DMS153 treated with DMSO at 0.1 percent for 48 hours (cell line): ENCODE data around the gene OS9.

Experiments used
- DNase-seq: peaks from one replicate; lab custom pipeline; 2025; ENCODE audit not compliant: unreplicated experiment; lab: John Stamatoyannopoulos, UW

Gene OS9

GRCh38 chr12:57764662-57765002, 70.7 kb downstream of the OS9 start:
- DNase-seq, result no peak

DNA sequence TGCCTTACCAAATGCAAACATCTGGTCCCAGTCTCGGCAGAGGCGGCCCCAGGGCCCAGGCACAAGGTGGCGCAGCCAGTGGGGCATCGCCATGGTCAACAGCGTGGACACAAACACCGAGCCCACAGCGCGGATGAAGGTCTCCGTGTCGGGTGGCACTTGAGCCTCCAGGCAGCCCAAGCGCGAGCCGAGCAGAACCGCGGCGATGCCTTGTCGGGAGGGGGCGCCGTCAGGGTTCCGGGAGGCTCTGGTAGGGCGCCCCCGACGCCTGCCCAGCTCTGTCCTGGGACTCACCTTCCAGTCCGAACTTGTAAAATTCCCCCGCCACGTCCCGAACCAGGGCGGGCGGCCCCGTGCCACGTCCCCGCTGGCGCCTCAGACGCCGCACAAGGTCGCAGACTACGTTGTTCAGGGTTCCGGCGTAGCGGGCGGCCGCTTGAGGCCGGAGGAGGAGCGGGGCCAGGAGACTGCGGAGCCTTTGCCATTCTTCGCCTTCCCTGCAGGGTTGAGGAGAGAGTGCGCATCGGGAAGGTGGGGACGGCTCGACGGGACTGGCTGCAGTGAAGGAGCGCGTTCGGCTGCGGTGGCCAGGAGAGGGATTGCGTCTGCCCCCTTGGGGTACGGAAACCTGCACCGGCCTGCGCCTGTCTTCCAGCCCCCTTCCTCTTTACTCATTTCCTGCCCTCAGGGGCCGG, 71.2 kb downstream of the OS9 start:
- DNase-seq, result no peak

- DNase-seq, result no peak
Observed at GRCh38 chr12:57765698-57766463, 71.9 kb downstream of the OS9 start.

DNA sequence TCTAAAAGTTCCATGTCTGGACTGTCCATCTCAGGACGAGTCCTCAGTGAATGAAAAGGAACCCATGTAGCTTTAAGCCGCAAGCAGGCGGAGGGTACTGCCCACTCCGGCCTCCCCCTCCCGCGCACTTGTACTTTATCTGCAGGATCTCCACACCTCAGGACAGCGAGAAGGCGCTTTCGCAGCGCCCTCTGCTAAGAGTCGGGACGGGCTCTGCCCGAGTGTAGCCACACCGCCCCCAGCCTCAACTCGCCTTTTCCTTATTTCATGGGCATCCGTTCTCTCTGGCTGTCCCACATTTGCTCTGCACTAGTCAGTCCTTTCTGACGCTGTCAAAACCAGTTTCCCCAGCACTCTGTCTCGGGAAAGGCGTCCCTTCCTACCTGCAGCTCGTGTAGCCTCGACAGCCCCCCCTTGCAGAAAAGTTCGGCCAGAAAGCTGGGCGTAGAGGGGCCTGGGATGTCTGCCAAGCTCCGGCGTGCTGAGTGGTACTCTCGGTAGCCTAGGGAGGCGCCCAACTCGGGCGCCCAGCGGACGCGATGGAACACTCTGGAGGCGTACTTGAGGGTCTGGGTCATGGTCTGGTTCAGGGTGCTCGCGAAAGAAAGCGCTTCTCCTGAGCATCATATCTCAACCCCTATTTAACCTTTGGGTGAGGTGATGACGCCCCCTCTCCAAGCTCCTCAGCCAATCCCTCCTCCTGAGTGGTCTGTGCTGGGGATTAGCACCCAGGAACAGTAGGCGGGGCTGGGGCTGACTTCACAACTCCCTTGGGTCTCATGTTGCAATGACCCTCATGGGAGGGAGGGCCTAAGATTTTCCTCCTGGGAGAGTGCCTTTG, 72.8 kb downstream of the OS9 start, which contains the start of gene CYP27B1:
Gene CYP27B1, minus strand, starts transcription at position 615 of the 841 bp plus-strand sequence. Its CDS starts 37 bp downstream, at position 578.
- DNase-seq, result no peak

DNA sequence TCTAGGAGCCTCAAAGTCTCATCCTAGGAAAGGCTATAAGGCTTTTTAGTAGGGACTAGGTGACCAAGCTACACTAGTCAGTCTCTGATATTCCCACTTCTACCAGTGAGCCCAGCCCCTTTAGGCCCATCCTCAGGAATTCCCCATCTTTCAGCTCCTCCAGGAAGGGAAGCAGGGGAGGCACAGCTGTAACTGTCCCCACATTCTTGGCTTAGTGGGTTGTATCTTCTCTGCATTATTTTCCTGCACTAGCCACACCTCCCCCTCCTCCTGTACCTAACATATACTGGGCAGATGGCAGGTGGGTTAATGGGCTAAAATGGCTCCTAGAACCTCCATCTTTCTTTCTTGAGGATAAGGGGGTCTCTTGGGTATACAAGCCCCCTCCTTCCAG, 73.4 kb downstream of the OS9 start:
- no peak for DNase-seq

- no peak for DNase-seq
Observed at GRCh38 chr12:57767876-57768275, 73.9 kb downstream of the OS9 start.

DNA sequence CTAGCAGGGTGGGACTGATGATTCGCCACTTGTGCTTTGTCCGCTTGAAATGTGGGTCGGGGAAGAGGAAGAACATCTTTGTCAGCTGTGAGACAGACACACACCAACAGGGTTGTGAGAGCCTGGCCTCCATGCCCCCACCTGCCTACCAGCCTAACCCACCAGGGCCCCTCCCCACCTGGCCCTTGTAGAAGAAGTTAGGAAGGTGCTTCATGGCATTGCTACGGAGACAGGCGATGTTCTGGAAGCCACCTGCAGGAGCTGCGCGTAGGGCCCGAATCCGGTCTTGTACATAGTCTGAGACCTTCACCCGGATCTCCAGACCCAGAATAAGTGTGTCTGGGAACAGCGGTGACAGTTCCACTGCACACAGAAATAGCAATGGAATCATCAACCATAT, 75.7 kb downstream of the OS9 start:
- no peak for DNase-seq

DNA sequence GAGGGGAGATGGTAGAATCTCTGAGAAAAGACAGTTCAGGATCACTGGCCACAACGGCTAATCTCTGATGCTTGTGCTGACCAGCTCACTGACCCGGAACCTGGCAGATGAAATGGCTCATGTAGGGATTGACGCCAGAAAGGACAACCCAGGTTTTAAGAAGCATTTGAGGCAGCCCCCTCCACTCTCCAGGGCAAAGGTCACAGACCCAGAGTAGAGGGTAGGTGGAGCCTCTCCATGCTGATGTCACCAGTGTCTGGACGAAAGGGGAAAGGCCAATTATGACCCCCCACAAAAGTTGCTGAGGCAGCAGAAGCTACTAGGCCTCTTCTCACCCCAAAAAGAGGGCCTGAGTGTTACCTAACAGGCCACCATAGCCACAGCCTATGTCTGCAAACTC, 76.8 kb downstream of the OS9 start:
- no peak for DNase-seq
